HEK293 (cell line): ENCODE data around the gene MISFA.

Source experiments
- MYNN ChIP-seq: fragments of 450-650 bp; formaldehyde crosslinking; IDR thresholded peaks from 2 replicates; pipeline ENCODE4 v1.5.1; 2016; ENCODE audit warnings: missing biosample characterization, missing genetic modification characterization, borderline replicate concordance
- ZBTB49 ChIP-seq: fragments of 450-650 bp; formaldehyde crosslinking; IDR thresholded peaks from 2 replicates; pipeline ENCODE4 v1.5.1; 2016; ENCODE audit warnings: missing biosample characterization, missing genetic modification characterization, low read depth
- ZNF274 ChIP-seq, 2 experiments: fragments of 200-500 bp in 1 of 2; fragments of 450-650 bp in 1 of 2; sonication (Bioruptor generic) in 1 of 2; formaldehyde crosslinking in 1 of 2; IDR thresholded peaks; 2 replicates each; pipeline versions ENCODE4 v1.5.1 to v1.6.1; 2014 to 2016; ENCODE audit warnings: borderline replicate concordance in 1 of 2, inconsistent platforms in 1 of 2, low read length in 1 of 2, missing biosample characterization in 1 of 2, missing genetic modification characterization in 1 of 2
- ZNF324 ChIP-seq: fragments of 450-650 bp; formaldehyde crosslinking; IDR thresholded peaks from 2 replicates; pipeline ENCODE4 v1.5.1; 2016; ENCODE audit warnings: missing biosample characterization, missing genetic modification characterization
- ZNF571 ChIP-seq: fragments of 450-650 bp; formaldehyde crosslinking; IDR thresholded peaks from 2 replicates; pipeline ENCODE4 v1.5.0; 2017; ENCODE audit warnings: missing biosample characterization, missing genetic modification characterization
- TF ChIP-seq, protein P1 (sequence below): fragments of 450-650 bp; formaldehyde crosslinking; IDR thresholded peaks from 2 replicates; pipeline ENCODE4 v1.5.1; 2016; ENCODE audit warnings: missing biosample characterization, missing genetic modification characterization

DNA sequence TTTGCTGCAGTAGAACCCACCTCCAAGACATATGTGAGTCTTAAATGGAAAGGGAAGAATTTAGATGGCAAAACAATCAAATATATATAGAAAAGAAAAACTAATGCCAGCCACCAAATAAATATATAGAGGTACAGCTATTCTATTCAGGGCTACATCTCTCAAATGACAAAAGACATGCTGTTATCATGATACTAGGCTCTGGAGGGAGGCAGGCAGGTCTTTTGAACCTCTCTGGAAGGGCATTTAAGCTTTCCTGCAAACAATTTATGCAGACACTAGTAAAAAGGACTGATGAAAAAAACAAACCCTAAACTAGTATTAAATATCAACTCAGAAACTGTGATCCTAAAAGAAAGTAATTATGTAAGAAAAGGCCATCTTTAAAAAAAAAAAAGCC, 35.4 kb upstream of the MISFA start:
- TF ChIP-seq, protein P1, sequence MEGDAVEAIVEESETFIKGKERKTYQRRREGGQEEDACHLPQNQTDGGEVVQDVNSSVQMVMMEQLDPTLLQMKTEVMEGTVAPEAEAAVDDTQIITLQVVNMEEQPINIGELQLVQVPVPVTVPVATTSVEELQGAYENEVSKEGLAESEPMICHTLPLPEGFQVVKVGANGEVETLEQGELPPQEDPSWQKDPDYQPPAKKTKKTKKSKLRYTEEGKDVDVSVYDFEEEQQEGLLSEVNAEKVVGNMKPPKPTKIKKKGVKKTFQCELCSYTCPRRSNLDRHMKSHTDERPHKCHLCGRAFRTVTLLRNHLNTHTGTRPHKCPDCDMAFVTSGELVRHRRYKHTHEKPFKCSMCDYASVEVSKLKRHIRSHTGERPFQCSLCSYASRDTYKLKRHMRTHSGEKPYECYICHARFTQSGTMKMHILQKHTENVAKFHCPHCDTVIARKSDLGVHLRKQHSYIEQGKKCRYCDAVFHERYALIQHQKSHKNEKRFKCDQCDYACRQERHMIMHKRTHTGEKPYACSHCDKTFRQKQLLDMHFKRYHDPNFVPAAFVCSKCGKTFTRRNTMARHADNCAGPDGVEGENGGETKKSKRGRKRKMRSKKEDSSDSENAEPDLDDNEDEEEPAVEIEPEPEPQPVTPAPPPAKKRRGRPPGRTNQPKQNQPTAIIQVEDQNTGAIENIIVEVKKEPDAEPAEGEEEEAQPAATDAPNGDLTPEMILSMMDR, result no peak
- TF ChIP-seq ZBTB49 (tag by site-specific recombination), result no peak
- no peak for TF ChIP-seq ZNF571 (tag by site-specific recombination)
- TF ChIP-seq ZNF324, result no peak
- no peak for TF ChIP-seq ZNF274 (IDR thresholded peaks at IDR 0.05; ENCODE audit: low read length)
- TF ChIP-seq ZNF274 (tag by site-specific recombination; IDR thresholded peaks at IDR 0.05; ENCODE audit: borderline replicate concordance), result no peak
- TF ChIP-seq MYNN (tag by site-specific recombination), result no peak
